Sigmoid colon (tissue), 7 donors: ENCODE data around the gene FBXL19. TPM values are rescaled to one million over a fixed set of nuclear protein-coding genes. Genes with fewer than 3 reads are reported as not detected.

ENCODE experiments used
- DNase-seq: peaks from one replicate; pipeline ENCODE4 v3.0.0-alpha.2; 2019
- H3K27ac ChIP-seq, 4 donors: fragments of 200-600 bp; sonication (generic); one replicate each; pipeline ENCODE4 v1.5.1; 2016 to 2019; ENCODE audit warnings: mild to moderate bottlenecking in 1 of 4
- H3K27me3 ChIP-seq, 3 donors: fragments of 200-600 bp; sonication (generic); one replicate each; pipeline ENCODE4 v1.5.1; 2019; ENCODE audit warnings: mild to moderate bottlenecking in 1 of 3
- H3K36me3 ChIP-seq, 4 donors: fragments of 200-600 bp; sonication (generic); one replicate each; pipeline ENCODE4 v1.5.1; 2016 to 2019
- H3K4me1 ChIP-seq, 4 donors: fragments of 200-600 bp; sonication (generic); one replicate each; pipeline ENCODE4 v1.5.1; 2017 to 2019
- H3K4me3 ChIP-seq, 4 donors: fragments of 200-600 bp; sonication (generic); one replicate each; pipeline ENCODE4 v1.5.1; 2017 to 2019; ENCODE audit warnings: mild to moderate bottlenecking in 2 of 4, moderate library complexity in 1 of 4
- H3K9me3 ChIP-seq, 4 donors: fragments of 200-600 bp in 3 of 4; sonication (generic) in 3 of 4; one replicate each; pipeline versions ENCODE4 v1.5.1 to v1.6.1; 2013 to 2019
- CTCF ChIP-seq, 4 experiments: fragments of 450-650 bp in 3 of 4; fragments of 200-600 bp in 1 of 4; IDR thresholded peaks; one replicate each; pipeline ENCODE4 v1.5.1; 2016 to 2019; ENCODE audit warnings: antibody characterized with exemption in 4 of 4, mild to moderate bottlenecking in 3 of 4, moderate library complexity in 2 of 4
- EP300 ChIP-seq, 4 donors: sonication (generic); formaldehyde crosslinking; IDR thresholded peaks; one replicate each; pipeline ENCODE4 v1.6.1; 2017; ENCODE audit warnings: antibody characterized with exemption in 4 of 4
- POLR2A ChIP-seq, 2 donors: fragments of 450-650 bp; IDR thresholded peaks; one replicate each; pipeline ENCODE4 v1.6.1; 2016; ENCODE audit warnings: antibody characterized with exemption in 2 of 2, mild to moderate bottlenecking in 2 of 2, moderate library complexity in 2 of 2
- POLR2AphosphoS5 ChIP-seq, 4 donors: sonication (generic); formaldehyde crosslinking; IDR thresholded peaks; one replicate each; pipeline ENCODE4 v1.6.1; 2017; ENCODE audit warnings: antibody characterized with exemption in 4 of 4
- WGBS, 2 donors: extraction: QIAGEN DNeasy Blood & Tissue Kit; methylation state at CpG; one replicate each; pipeline ENCODE4 v1.1.7; 2013; 5-methylcytosine and 5-hydroxymethylcytosine counted together
- intact Hi-C: fragments of 100-400 bp; cut with DNase I; formaldehyde crosslinking; loops from one replicate; pipeline ENCODE4 v1.15.1; 2023
- polyA plus RNA-seq, 3 donors: library from polyadenylated mRNA; stranded (reverse); fragments of 200-250 nt; gene quantifications; one replicate each; pipeline ENCODE4 v1.2.3, GENCODE V29; 2013
- total RNA-seq, 4 donors: library from RNA; depleted of rRNA; stranded (reverse); fragments of >200 nt; gene quantifications; one replicate each; pipeline ENCODE4 v1.1.0, GENCODE V29; 2016
- donor health status: healthy with polysubstance abuse.
- donor health status: Bipolar disorder and iron deficiency.
- donor health status: healthy.

Gene FBXL19
- total and polyA plus RNA-seq, 7 donors, result 3.0 to 32.7 (median 10.3) TPM

- peak overlapping the region; percentile 74 to 94 (median 86) for H3K4me3 ChIP-seq
- no peaks in the 10 kb centered on the region for H3K27me3 ChIP-seq
- H3K27ac ChIP-seq, result peak overlapping the region; percentile 95 to 99 (median 98)
- intact Hi-C loops, result loop anchor here (5.0 kb wide), 1 partner anchor 131 kb away; the partner anchor contains the start of genes CFAP119 and RNF40
- H3K4me1 ChIP-seq, result peaks cover 0 to 48% (median 39%) of the 10 kb centered on the region in 4 donors
- no peak for DNase-seq
- TF ChIP-seq EP300 (IDR thresholded peaks at IDR 0.05) (no peak), POLR2AphosphoS5 (IDR thresholded peaks at IDR 0.05) (no peak), CTCF (IDR thresholded peaks at IDR 0.05) (no peak), POLR2A (IDR thresholded peaks at IDR 0.05) (no peak)
- peaks cover 14 to 40% (median 20%) of the 10 kb centered on the region in 4 donors for H3K36me3 ChIP-seq
- WGBS, 2 donors, result 63 to 64% methylated on average over 20 of the region's 20 CpGs
- no peaks in the 10 kb centered on the region for H3K9me3 ChIP-seq
Measured at GRCh38 chr16:30892670-30893416, 30.5 kb upstream of the FBXL19 start.

- no peak for DNase-seq
- H3K4me1 ChIP-seq, result peaks cover 0 to 48% (median 39%) of the 10 kb centered on the region in 4 donors
- H3K27me3 ChIP-seq, result no peaks in the 10 kb centered on the region
- no peak for TF ChIP-seq POLR2AphosphoS5 (IDR thresholded peaks at IDR 0.05)
- no peak for TF ChIP-seq POLR2A (IDR thresholded peaks at IDR 0.05)
- no peak for TF ChIP-seq CTCF (IDR thresholded peaks at IDR 0.05)
- no peak for TF ChIP-seq EP300 (IDR thresholded peaks at IDR 0.05)
- H3K4me3 ChIP-seq, result peak overlapping the region; percentile 74 to 94 (median 86)
- H3K27ac ChIP-seq, result peak overlapping the region; percentile 95 to 99 (median 98)
- 0 to 1% methylated on average over 11 of the region's 11 CpGs for WGBS, 2 donors
- peaks cover 14 to 35% (median 20%) of the 10 kb centered on the region in 4 donors for H3K36me3 ChIP-seq
- intact Hi-C loops, result loop anchor here (5.0 kb wide), 1 partner anchor 131 kb away; the partner anchor contains the start of genes CFAP119 and RNF40
- H3K9me3 ChIP-seq, result no peaks in the 10 kb centered on the region
Measured at GRCh38 chr16:30893417-30893743, 30.0 kb upstream of the FBXL19 start.

GRCh38 chr16:30893744-30894539 lies 29.4 kb upstream of the FBXL19 start, which contains the start of gene BCL7C:
Gene BCL7C (minus strand): TSS chr16:30894077. CDS start chr16:30893944, 133 bp downstream.
- DNase-seq, result peak; percentile 95
- Histone ChIP-seq H3K4me3 (peak within 1 kb of the TSS; percentile 74 to 94 (median 86)), H3K9me3 (no peaks in the 10 kb centered on the region), H3K36me3 (peaks cover 10 to 29% (median 15%) of the 10 kb centered on the region in 4 donors), H3K27me3 (no peaks in the 10 kb centered on the region), H3K27ac (peak within 1 kb of the TSS; percentile 95 to 99 (median 98)), H3K4me1 (peaks cover 0 to 48% (median 39%) of the 10 kb centered on the region in 4 donors)
- WGBS, 2 donors, result 0 to 1% methylated on average over 97 of the region's 97 CpGs
- intact Hi-C loops, result loop anchor here (2.0 to 5.0 kb wide), 2 partner anchors 29 to 132 kb away; partner anchors contain the start of genes CFAP119, FBXL19 and RNF40
- TF ChIP-seq EP300 (IDR thresholded peaks at IDR 0.05), result no peak
- peak in 3 of 4 experiments; percentile 7 to 30 (median 15) for TF ChIP-seq CTCF (IDR thresholded peaks at IDR 0.05)
- TF ChIP-seq POLR2A (IDR thresholded peaks at IDR 0.05), result no peak
- TF ChIP-seq POLR2AphosphoS5 (IDR thresholded peaks at IDR 0.05), result peak in 3 of 4 donors; percentile 52 to 55 (median 54)

- H3K27me3 ChIP-seq, result no peaks in the 10 kb centered on the region
- no peak for TF ChIP-seq POLR2AphosphoS5 (IDR thresholded peaks at IDR 0.05)
- no peak for TF ChIP-seq EP300 (IDR thresholded peaks at IDR 0.05)
- no peak for TF ChIP-seq CTCF (IDR thresholded peaks at IDR 0.05)
- no peak for TF ChIP-seq POLR2A (IDR thresholded peaks at IDR 0.05)
- peaks cover 2 to 21% (median 11%) of the 10 kb centered on the region in 4 donors for H3K36me3 ChIP-seq
- DNase-seq, result no peak
- intact Hi-C loops, result loop anchor here (2.0 to 5.0 kb wide), 2 partner anchors 28 to 132 kb away; partner anchors contain the start of genes CFAP119, FBXL19 and RNF40
- H3K9me3 ChIP-seq, result no peaks in the 10 kb centered on the region
- peaks cover 0 to 48% (median 39%) of the 10 kb centered on the region in 4 donors for H3K4me1 ChIP-seq
- H3K27ac ChIP-seq, result peak overlapping the region; percentile 95 to 99 (median 98)
- WGBS, 2 donors, result 35 to 58% methylated on average over 16 of the region's 16 CpGs
- peak overlapping the region; percentile 25 to 94 (median 86) for H3K4me3 ChIP-seq
Measured at GRCh38 chr16:30894540-30895368, 28.6 kb upstream of the FBXL19 start.
